Activated B cell treated with CpG ODN at 0.5 μM for 24 hours (primary cell): ENCODE data around the gene KCNG4. TPM values are rescaled to one million over a fixed set of nuclear protein-coding genes. Genes with fewer than 3 reads are reported as not detected.

Source experiments
- ATAC-seq: fragments of 200-7000 bp; cut with Tn5 transposase; one replicate; pipeline ENCODE4 v1.10.0; 2021; ENCODE audit warnings: low read depth, mild to moderate bottlenecking, moderate library complexity
- CTCF ChIA-PET: fragments of 350-600 bp; sonication (Branson Sonifier 250); formaldehyde crosslinking; loops from one replicate; lab custom pipeline; 2021; ENCODE audit warnings: antibody characterized with exemption; lab: Charles Lee
- POLR2A ChIA-PET: fragments of 350-600 bp; sonication (Branson Sonifier 250); formaldehyde crosslinking; loops from one replicate; lab custom pipeline; 2021; ENCODE audit warnings: antibody characterized with exemption; lab: Charles Lee
- DNase-seq: peaks from one replicate; pipeline ENCODE4 v3.0.0; 2022
- H3K27ac Mint-ChIP-seq: one replicate; pipeline ENCODE4 v1.8.0; 2020; ENCODE audit warnings: mixed read lengths
- H3K27me3 Mint-ChIP-seq: one replicate; pipeline ENCODE4 v1.8.0; 2021; ENCODE audit warnings: mixed read lengths
- H3K36me3 Mint-ChIP-seq: one replicate; pipeline ENCODE4 v1.8.0; 2021; ENCODE audit warnings: low read depth, mixed read lengths
- H3K4me1 Mint-ChIP-seq: one replicate; pipeline ENCODE4 v1.8.0; 2021; ENCODE audit warnings: mixed read lengths
- H3K4me3 Mint-ChIP-seq: one replicate; pipeline ENCODE4 v1.8.0; 2020; ENCODE audit warnings: mild to moderate bottlenecking, mixed read lengths
- H3K9me3 Mint-ChIP-seq: one replicate; pipeline ENCODE4 v1.8.0; 2020; ENCODE audit warnings: mixed read lengths
- intact Hi-C: fragments of 100-400 bp; cut with micrococcal nuclease; formaldehyde crosslinking; loops from one replicate; pipeline ENCODE4 v1.15.1; 2024
- total RNA-seq: library from RNA; stranded (reverse); gene quantifications from 2 replicates; pipeline ENCODE4 v1.2.3, GENCODE V29; 2022
- TF ChIP-seq, protein P1 (sequence below): fragments of 200-600 bp; IDR thresholded peaks from one replicate; pipeline ENCODE4 v1.8.0; 2022; ENCODE audit warnings: antibody characterized with exemption, mild to moderate bottlenecking

KCNG4 gene
- total RNA-seq, 1 donor from 2014 or later, result not detected

- Mint-ChIP-seq H3K9me3 (no peaks in the 10 kb centered on the region), H3K4me1 (no peaks in the 10 kb centered on the region), H3K4me3 (no peak overlapping the region), H3K27me3 (peaks cover 2% of the 10 kb centered on the region), H3K27ac (no peak overlapping the region), H3K36me3 (no peaks in the 10 kb centered on the region)
- ChIA-PET POLR2A (no interaction called here), CTCF (interaction anchor here (0.7 to 2.6 kb wide), 11 partner anchors 9 to 694 kb away, joined by 3 to 27 read pairs (median 3); no protein-coding TSS in a partner anchor)
- intact Hi-C loops, result loop anchor here (2.0 to 5.0 kb wide), 2 partner anchors 450 to 675 kb away; no protein-coding TSS in a partner anchor
- TF ChIP-seq, protein P1, sequence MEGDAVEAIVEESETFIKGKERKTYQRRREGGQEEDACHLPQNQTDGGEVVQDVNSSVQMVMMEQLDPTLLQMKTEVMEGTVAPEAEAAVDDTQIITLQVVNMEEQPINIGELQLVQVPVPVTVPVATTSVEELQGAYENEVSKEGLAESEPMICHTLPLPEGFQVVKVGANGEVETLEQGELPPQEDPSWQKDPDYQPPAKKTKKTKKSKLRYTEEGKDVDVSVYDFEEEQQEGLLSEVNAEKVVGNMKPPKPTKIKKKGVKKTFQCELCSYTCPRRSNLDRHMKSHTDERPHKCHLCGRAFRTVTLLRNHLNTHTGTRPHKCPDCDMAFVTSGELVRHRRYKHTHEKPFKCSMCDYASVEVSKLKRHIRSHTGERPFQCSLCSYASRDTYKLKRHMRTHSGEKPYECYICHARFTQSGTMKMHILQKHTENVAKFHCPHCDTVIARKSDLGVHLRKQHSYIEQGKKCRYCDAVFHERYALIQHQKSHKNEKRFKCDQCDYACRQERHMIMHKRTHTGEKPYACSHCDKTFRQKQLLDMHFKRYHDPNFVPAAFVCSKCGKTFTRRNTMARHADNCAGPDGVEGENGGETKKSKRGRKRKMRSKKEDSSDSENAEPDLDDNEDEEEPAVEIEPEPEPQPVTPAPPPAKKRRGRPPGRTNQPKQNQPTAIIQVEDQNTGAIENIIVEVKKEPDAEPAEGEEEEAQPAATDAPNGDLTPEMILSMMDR, result peak; percentile 61
- DNase-seq (peak; percentile 38), ATAC-seq (no peak)
Observed at GRCh38 chr16:84277244-84277823, 37.5 kb upstream of the KCNG4 start.

- ChIA-PET CTCF (interaction anchor here (1.4 to 2.6 kb wide), 3 partner anchors 231 to 464 kb away, joined by 3 to 27 read pairs (median 9); no protein-coding TSS in a partner anchor), POLR2A (no interaction called here)
- ATAC-seq, result no peak
- TF ChIP-seq, protein P1, result no peak
- Mint-ChIP-seq H3K4me1 (no peaks in the 10 kb centered on the region), H3K36me3 (no peaks in the 10 kb centered on the region), H3K9me3 (no peaks in the 10 kb centered on the region), H3K27ac (no peak overlapping the region), H3K4me3 (no peak overlapping the region), H3K27me3 (no peaks in the 10 kb centered on the region)
- DNase-seq, result no peak
- intact Hi-C loops, result loop anchor here (2.0 to 5.0 kb wide), 2 partner anchors 452 to 677 kb away; no protein-coding TSS in a partner anchor
Observed at GRCh38 chr16:84275585-84276151, 35.9 kb upstream of the KCNG4 start.

- intact Hi-C loops, result no loop called here
Observed at GRCh38 chr16:84274515-84274914, 34.7 kb upstream of the KCNG4 start.

GRCh38 chr16:84272740-84273320 lies 33.0 kb upstream of the KCNG4 start:
- POLR2A ChIA-PET, result no interaction called here
- H3K27ac Mint-ChIP-seq, result no peak overlapping the region

More at GRCh38 chr16:84274515-84274914, 34.7 kb upstream of the KCNG4 start:
- H3K36me3 Mint-ChIP-seq, result no peaks in the 10 kb centered on the region
- H3K9me3 Mint-ChIP-seq, result no peaks in the 10 kb centered on the region
- H3K27ac Mint-ChIP-seq, result no peak overlapping the region
- no peak overlapping the region for H3K4me3 Mint-ChIP-seq
- POLR2A ChIA-PET, result no interaction called here
- CTCF ChIA-PET, result no interaction called here
- TF ChIP-seq, protein P1, result no peak
- H3K4me1 Mint-ChIP-seq, result no peaks in the 10 kb centered on the region
- H3K27me3 Mint-ChIP-seq, result peaks cover 1% of the 10 kb centered on the region
- ATAC-seq, result no peak
- no peak for DNase-seq

More at GRCh38 chr16:84272740-84273320, 33.0 kb upstream of the KCNG4 start:
- DNase-seq (no peak), ATAC-seq (no peak)
- no peaks in the 10 kb centered on the region for H3K36me3 Mint-ChIP-seq
- H3K9me3 Mint-ChIP-seq, result no peaks in the 10 kb centered on the region
- no peaks in the 10 kb centered on the region for H3K4me1 Mint-ChIP-seq
- CTCF ChIA-PET, result no interaction called here
- no peak overlapping the region for H3K4me3 Mint-ChIP-seq
- intact Hi-C loops, result no loop called here
- TF ChIP-seq, protein P1, result no peak
- peaks cover 1% of the 10 kb centered on the region for H3K27me3 Mint-ChIP-seq
